DOHH2 (cell line): Measurements from ENCODE around the gene TMEM130.

Experiments used
- CTCF ChIP-seq: fragments of 200-600 bp; sonication (generic); IDR thresholded peaks from one replicate; pipeline ENCODE4 v1.5.1; 2014; ENCODE audit warnings: antibody characterized with exemption, mild to moderate bottlenecking, low read depth, low read length; ENCODE audit not compliant: poor library complexity, severe bottlenecking
- EZH2phosphoT487 ChIP-seq: fragments of 200-600 bp; sonication (generic); IDR thresholded peaks from 2 replicates; pipeline ENCODE4 v1.6.1; 2017; ENCODE audit warnings: borderline replicate concordance, mild to moderate bottlenecking, antibody characterized with exemption, low read length, moderate library complexity, mixed read lengths

DNA sequence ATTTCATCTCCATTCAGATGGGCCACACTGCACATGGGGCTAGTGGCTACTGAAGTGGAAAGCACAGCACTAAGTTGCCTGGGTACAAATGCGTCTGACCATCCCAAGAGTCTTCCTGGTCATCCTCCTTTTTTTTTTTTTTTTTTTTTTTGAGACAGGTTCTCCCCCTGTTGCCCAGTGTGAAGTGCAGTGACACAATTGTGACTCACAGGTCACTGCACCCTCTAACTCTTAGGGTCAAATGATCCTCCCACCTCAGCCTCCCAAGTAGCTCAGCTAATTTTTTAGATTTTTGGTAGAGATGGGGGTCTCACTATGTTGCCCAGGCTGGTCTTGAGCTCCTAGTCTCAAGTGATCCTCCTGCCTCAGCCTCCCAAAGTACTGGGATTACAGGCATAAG is 5.1 kb upstream of the TMEM130 start:
- TF ChIP-seq CTCF (no peak), EZH2phosphoT487 (no peak)
